GM19467 (cell line): ENCODE results near the gene PELI3.
A peak's percentile ranks its signal among the peaks of the same experiment; 100 is the strongest.
"Not testable (repeated sequence)": the region's sequence is repeated elsewhere in the genome, so short reads cannot be mapped to it uniquely, and the experiment has no call there.

Experiments
- ATAC-seq: cut with Tn5 transposase; IDR thresholded peaks from one replicate; pipeline ENCODE4 v1.9.1; 2021; ENCODE audit warnings: mild to moderate bottlenecking, moderate library complexity; ENCODE audit not compliant: unreplicated experiment

The PELI3 gene, protein sequence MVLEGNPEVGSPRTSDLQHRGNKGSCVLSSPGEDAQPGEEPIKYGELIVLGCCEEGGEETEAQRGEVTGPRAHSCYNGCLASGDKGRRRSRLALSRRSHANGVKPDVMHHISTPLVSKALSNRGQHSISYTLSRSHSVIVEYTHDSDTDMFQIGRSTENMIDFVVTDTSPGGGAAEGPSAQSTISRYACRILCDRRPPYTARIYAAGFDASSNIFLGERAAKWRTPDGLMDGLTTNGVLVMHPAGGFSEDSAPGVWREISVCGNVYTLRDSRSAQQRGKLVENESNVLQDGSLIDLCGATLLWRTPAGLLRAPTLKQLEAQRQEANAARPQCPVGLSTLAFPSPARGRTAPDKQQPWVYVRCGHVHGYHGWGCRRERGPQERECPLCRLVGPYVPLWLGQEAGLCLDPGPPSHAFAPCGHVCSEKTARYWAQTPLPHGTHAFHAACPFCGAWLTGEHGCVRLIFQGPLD

GRCh38 chr11:66466225-66467033 is at the start of gene PELI3:
Gene PELI3 (plus strand): TSS chr11:66466905. CDS start chr11:66468129, 1,224 bp downstream.
- ATAC-seq: peak; percentile 81

DNA sequence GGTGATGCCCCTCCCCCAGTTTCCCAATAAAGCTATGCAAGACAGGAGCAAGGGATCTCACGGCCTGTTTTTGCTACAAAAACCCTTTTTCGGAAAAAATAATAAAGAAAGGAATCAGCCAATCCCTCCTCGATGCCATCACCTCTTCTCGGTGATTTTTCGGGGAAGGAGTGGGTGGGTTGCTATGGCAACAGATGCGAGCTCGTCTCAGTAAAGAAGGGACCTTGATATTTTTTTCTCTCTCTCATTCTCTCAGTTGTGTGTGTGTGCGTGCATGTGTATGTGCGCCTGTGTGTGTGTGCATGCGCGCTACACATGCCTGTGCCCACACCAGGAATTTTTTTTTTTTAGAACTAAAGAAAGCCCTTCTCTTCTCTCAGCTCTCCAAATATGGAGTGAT is 49.7 kb upstream of the PELI3 start:
- no peak for ATAC-seq

GRCh38 chr11:66418168-66418985 is 48.3 kb upstream of the PELI3 start:
- no peak for ATAC-seq

- ATAC-seq: no peak
Observed at GRCh38 chr11:66418986-66419308, 47.8 kb upstream of the PELI3 start.

DNA sequence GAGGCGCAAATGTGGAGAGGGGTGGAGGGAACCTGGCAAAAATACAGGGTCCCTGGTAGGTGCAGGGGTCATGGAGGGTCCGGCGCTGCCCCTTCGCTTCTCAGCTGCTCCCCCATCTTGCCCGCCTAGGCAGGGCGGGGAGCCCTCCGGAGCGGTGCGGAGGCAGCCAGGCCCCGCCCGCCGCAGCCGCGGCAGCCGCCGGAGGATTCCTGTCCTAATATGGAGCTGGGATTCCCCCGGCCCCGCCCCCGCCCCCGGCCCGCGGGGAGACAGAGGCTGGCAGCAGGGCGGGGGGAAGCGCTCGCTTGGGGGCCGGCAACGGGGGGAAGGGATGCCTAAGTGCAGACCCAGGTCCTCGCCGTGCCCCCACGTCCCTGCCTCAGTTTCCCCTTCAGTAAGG is 46.9 kb upstream of the PELI3 start:
- ATAC-seq: no peak

GRCh38 chr11:66420671-66421476 is 45.8 kb upstream of the PELI3 start, which contains the start of gene NPAS4:
Gene NPAS4 (plus strand): TSS chr11:66421035. CDS start chr11:66421180, 145 bp downstream.
- no peak for ATAC-seq

- peak; percentile 59 for ATAC-seq
Observed at GRCh38 chr11:66421492-66422205, 45.1 kb upstream of the PELI3 start.

- no peak for ATAC-seq
Observed at GRCh38 chr11:66426314-66426713, 40.4 kb upstream of the PELI3 start.

DNA sequence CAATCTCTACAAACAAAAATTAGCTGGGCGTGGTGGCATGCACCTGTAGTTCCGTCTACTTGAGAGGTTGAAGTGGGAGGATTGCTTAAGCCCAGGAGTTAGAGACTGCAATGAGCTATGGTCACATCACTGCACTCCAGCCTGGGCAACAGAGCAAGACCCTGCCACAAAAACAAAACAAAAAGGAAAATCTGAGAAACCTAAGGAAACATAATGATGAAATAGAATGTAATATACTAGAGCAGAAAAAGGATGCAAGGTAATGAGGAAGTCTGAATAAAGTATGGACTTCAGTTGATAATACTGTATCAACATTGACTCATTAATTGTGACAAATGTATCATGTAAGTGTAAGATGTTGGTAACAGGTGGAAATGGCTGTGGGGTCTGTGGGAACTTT is 37.8 kb upstream of the PELI3 start:
- ATAC-seq: no peak

GRCh38 chr11:66429983-66430602 is 36.6 kb upstream of the PELI3 start:
- ATAC-seq: no peak

DNA sequence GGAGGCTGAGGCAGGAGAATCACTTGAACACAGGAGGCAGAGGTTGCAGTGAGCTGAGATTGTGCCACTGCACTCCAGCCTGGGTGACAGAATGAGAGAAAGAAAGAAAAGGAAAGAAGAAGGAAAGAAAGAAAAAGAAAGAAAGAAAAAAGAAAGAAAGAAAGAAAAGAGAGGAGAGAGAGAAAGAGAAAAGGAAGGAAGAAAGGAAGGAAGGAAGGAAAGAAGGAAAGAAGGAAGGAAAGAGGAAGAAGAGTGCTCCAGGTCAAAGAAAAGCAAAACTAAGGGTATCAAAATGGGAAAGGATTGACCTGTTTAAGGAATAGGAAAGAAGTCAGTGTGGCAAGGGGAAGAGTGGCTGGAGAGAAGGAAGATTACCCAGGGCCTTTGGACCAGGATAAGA is 35.4 kb upstream of the PELI3 start:
- not testable (repeated sequence) for ATAC-seq

- ATAC-seq: not testable (repeated sequence)
Observed at GRCh38 chr11:66431871-66432329, 34.8 kb upstream of the PELI3 start.

- ATAC-seq: no peak
Observed at GRCh38 chr11:66432597-66432996, 34.1 kb upstream of the PELI3 start.

- ATAC-seq: no peak
Observed at GRCh38 chr11:66437979-66438503, 28.7 kb upstream of the PELI3 start.

DNA sequence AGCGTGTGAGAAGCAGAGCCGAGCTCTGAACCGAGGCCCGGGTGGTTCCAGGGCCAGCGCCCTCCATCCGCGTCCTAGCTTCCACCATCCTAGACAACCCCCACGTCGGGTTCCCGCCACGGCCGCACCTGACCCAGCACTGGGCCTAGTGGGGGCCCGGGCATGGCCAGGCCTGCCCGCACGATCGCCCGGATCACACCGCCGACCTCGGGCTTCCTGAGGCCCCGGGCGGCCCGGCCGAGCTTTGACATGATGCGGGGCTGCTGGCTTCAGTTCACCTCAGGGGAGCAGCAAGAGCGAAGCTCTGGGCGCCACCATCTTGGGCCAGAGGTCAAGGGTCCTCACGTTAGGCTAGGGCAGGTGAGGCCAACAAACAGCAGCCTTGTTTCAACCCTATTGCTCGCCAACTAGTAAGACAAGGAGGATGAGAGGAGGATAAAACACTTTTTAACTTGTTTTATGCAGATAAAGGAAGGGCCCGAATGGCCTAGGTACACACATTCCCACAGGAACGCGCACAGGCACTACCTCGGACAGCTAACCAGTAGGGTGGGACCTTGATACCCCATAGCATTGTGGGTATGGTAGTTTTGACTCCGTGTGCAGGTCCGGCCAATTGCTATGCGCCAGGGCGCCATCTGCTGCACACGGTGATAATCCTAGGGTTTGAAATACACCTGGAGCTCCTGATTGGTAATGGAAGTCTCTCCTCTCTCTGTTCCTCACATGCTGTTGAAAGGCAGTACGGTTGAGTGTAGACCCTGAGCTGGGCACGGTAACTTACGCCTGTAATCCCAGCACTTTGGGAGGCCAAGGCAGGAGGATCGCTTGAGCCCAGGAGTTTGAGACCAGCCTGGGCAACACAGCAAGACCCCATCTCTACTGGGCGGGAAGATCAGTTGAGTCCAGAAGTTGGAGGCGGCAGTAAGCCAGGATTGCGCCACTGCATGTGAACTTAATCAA is 27.9 kb upstream of the PELI3 start, which contains the start of gene MRPL11:
Gene MRPL11, minus strand, starts transcription at position 345 of the 963 bp plus-strand sequence. Its CDS starts 94 bp downstream, at position 251.
- ATAC-seq: peak; percentile 86

DNA sequence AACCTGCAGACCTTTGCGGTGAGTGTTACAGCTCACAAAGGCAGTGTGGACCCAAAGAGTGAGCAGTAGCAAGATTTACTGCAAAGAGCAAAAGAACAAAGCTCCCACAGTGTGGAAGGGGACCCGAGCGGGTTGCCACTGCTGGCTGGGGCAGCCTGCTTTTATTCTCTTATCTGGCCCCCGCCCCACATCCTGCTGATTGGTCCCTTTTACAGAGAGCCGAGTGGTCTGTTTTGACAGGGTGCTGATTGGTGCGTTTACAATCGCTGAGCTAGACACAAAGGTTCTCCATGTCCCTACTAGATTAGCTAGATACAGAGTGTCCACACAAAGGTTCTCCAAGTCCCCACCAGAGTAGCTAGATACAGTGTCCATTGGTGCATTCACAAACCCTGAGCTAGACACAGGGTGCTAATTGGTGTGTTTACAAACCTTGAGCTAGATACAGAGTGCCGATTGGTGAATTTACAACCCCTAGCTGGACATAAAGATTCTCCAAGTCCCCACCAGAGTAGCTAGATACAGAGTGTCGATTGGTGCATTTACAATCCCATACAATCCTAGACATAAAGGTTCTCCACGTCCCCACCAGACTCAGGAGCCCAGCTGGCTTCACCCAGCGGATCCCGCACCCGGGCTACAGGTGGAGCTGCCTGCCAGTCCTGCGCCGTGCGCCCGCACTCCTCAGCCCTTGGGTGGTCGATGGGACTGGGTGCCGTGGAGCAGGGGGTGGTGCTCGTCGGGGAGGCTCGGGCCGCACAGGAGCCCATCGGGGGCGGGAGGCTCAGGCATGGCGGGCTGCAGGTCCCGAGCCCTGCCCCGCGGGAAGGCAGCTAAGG is 26.4 kb upstream of the PELI3 start:
- ATAC-seq: not testable (repeated sequence)

GRCh38 chr11:66440940-66441282 is 25.8 kb upstream of the PELI3 start:
- not testable (repeated sequence) for ATAC-seq
